Measurements from ENCODE around the gene GTF2F1. TPM values are rescaled to one million over a fixed set of nuclear protein-coding genes. Genes with fewer than 3 reads are reported as not detected.
"Not testable (repeated sequence)": the region's sequence is repeated elsewhere in the genome, so short reads cannot be mapped to it uniquely, and the experiment has no call there.

Gene GTF2F1
- total and polyA plus RNA-seq, 8 donors: 9.8 to 62.8 (median 31.1) TPM

DNA sequence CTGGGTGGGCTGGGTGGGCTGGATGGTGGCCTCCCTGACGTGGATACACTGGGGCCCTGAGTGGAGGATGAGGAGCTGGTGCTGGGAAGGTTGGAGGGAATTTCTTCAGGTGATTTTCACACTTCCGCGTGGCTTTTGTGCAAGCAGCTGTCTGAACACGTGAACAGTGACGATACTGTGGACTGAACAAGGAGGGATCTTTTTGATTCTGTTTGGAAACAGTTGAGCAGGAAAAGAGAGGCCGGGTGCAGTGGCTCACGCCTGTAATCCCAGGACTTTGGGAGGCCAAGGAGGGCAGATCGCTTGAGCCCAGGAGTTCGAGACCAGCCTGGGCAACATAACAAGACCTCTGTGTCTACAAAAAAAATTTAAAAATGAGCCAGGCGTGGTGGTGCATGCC lies 9.1 kb upstream of the GTF2F1 start:
- Histone ChIP-seq H3K36me3 (no peaks in the 10 kb centered on the region), H3K4me1 (no peaks in the 10 kb centered on the region), H3K27me3 (no peaks in the 10 kb centered on the region), H3K9me3 (no peaks in the 10 kb centered on the region), H3K4me3 (no peak overlapping the region), H3K27ac (no peak overlapping the region)
- DNase-seq: no peak
- TF ChIP-seq CTCF (IDR thresholded peaks at IDR 0.05) (no peak), POLR2AphosphoS5 (IDR thresholded peaks at IDR 0.05) (no peak), POLR2A (IDR thresholded peaks at IDR 0.05) (no peak)
- WGBS, 5 donors: 79 to 93% (median 86%) methylated on average over 10 of the region's 10 CpGs
- intact Hi-C loops (cut with DNase I; ENCODE audit: low total_unique reads): no loop called here

GRCh38 chr19:6400062-6400944 lies 7.3 kb upstream of the GTF2F1 start:
- WGBS, 5 donors: 83 to 93% (median 88%) methylated on average over 23 of the region's 23 CpGs
- intact Hi-C loops (cut with DNase I; ENCODE audit: low total_unique reads); H3K36me3 ChIP-seq; H3K4me3 ChIP-seq; H3K27me3 ChIP-seq; H3K4me1 ChIP-seq; H3K27ac ChIP-seq; DNase-seq; H3K9me3 ChIP-seq: not testable (repeated sequence)

GRCh38 chr19:6396305-6396704 lies 3.3 kb upstream of the GTF2F1 start:
- intact Hi-C loops (cut with DNase I; ENCODE audit: low total_unique reads): no loop called here
- peaks cover 0 to 5% (median 3%) of the 10 kb centered on the region in 4 donors for H3K36me3 ChIP-seq
- no peak overlapping the region for H3K4me3 ChIP-seq
- peaks cover 5 to 22% (median 20%) of the 10 kb centered on the region in 4 donors for H3K4me1 ChIP-seq
- TF ChIP-seq POLR2A (IDR thresholded peaks at IDR 0.05) (no peak), EP300 (IDR thresholded peaks at IDR 0.05) (no peak), POLR2AphosphoS5 (IDR thresholded peaks at IDR 0.05) (no peak), CTCF (IDR thresholded peaks at IDR 0.05) (no peak)
- H3K9me3 ChIP-seq: no peaks in the 10 kb centered on the region
- H3K27me3 ChIP-seq: no peaks in the 10 kb centered on the region
- WGBS, 5 donors: 92 to 96% (median 94%) methylated on average over 11 to 12 of the region's 12 CpGs
- no peak for DNase-seq
- H3K27ac ChIP-seq: no peak overlapping the region

DNA sequence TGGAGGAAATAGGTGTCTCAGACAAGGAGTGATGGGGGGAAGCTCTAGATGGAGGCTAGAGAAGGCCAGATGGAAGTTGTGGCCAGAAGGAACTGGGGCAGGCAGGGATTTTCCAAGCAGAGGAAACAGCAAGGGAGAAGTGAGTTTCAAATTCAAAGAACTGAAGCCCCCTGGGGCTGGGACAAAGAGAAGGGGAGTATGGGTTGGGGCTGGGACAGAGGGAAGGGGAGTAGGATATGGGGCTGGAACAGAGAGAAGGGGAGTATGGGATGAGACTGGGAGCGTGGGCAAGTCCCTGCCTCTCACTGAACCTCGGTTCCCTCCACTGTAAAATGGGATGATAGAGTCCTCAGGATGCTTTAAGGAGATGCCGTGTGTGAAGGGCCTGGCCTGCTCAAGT lies 1.9 kb upstream of the GTF2F1 start:
- no peak for TF ChIP-seq POLR2A (IDR thresholded peaks at IDR 0.05)
- peaks cover 0 to 20% (median 15%) of the 10 kb centered on the region in 4 donors for H3K36me3 ChIP-seq
- no peak overlapping the region for H3K27ac ChIP-seq
- no peak for DNase-seq
- peaks cover 5 to 30% (median 24%) of the 10 kb centered on the region in 4 donors for H3K4me1 ChIP-seq
- no peak overlapping the region for H3K4me3 ChIP-seq
- no peaks in the 10 kb centered on the region for H3K9me3 ChIP-seq
- WGBS, 5 donors: 74 to 93% (median 91%) methylated on average over 3 of the region's 3 CpGs
- intact Hi-C loops (cut with DNase I; ENCODE audit: low total_unique reads): no loop called here
- H3K27me3 ChIP-seq: no peaks in the 10 kb centered on the region

DNA sequence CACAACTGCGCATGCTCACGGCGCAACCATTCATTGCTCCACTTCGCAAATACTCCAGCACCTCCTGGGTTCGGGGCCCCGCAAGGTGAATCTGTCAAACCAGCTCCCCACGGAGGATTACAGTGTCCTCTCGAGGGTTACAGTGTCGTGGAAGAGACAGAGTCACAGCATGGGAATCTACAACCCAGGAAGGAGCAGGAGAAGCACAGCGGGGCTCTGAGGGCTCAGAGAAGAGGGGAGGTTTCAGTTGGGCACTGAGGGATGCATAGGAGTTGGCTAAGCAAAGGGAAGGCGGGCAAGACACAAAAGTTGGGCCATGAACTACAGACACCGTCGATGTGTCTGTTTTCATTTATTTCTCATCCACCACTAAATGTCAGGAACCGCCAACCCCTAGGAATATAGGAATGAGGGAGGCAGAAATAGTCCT lies 1.0 kb upstream of the GTF2F1 start:
- Histone ChIP-seq H3K4me3 (peak overlapping the region; percentile 75 to 89 (median 80)), H3K9me3 (no peaks in the 10 kb centered on the region), H3K4me1 (peaks cover 5 to 30% (median 24%) of the 10 kb centered on the region in 4 donors), H3K27me3 (no peaks in the 10 kb centered on the region), H3K27ac (peak overlapping the region; percentile 81 to 96 (median 95)), H3K36me3 (peaks cover 5 to 28% (median 23%) of the 10 kb centered on the region in 4 donors)
- WGBS, 5 donors: 26 to 32% (median 28%) methylated on average over 14 of the region's 14 CpGs
- no peak for TF ChIP-seq POLR2A (IDR thresholded peaks at IDR 0.05)
- TF ChIP-seq CTCF (IDR thresholded peaks at IDR 0.05): no peak
- no peak for TF ChIP-seq POLR2AphosphoS5 (IDR thresholded peaks at IDR 0.05)
- no peak for TF ChIP-seq EP300 (IDR thresholded peaks at IDR 0.05)
- DNase-seq: no peak
- intact Hi-C loops (cut with DNase I; ENCODE audit: low total_unique reads): no loop called here
